NCI-H1105 (cell line): ENCODE measurements around the gene TMEM161B.
"Not testable (repeated sequence)": the region's sequence is repeated elsewhere in the genome, so short reads cannot be mapped to it uniquely, and the experiment has no call there.

ENCODE experiments used
- DNase-seq: peaks from one replicate; lab custom pipeline; 2025; lab: John Stamatoyannopoulos, UW

TMEM161B gene

DNA sequence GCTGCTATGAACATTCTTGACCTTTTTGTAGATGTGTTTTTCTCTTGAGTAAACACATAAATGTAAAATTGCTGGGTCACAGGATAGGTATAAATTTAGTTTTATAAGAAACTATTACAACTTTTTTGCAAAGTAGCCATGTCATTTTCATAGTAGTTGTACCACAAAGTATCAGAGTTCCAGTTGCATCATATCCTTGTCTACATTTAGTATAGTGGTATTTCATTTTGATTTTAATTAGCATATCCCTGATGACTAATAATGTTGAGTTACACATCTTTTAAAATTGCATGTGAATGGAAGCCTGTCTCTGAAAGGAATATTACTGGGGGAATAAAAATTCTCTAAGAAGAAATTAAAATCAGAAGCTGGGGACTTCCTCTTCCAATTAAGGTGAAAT, 85.4 kb downstream of the TMEM161B start:
- no peak for DNase-seq

DNA sequence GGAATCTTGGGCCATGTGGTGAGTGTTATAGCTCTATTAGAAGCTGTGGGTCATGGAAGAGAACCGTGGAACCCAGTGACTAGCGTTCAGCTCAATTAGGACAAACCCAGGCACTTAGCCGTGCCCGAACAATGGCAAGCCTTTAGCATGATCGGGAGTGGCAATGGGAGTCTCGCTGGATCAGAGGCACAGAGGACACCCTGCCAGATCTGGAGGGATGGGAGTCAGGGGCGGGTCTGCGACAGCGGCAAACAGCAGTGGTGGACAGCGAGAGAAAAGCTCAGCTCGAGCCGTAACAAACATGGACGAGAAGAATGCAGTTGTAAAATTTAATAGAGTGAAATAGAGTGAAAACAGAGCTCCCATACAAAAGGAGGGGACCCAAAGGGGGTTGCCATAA, 91.2 kb downstream of the TMEM161B start:
- not testable (repeated sequence) for DNase-seq

DNA sequence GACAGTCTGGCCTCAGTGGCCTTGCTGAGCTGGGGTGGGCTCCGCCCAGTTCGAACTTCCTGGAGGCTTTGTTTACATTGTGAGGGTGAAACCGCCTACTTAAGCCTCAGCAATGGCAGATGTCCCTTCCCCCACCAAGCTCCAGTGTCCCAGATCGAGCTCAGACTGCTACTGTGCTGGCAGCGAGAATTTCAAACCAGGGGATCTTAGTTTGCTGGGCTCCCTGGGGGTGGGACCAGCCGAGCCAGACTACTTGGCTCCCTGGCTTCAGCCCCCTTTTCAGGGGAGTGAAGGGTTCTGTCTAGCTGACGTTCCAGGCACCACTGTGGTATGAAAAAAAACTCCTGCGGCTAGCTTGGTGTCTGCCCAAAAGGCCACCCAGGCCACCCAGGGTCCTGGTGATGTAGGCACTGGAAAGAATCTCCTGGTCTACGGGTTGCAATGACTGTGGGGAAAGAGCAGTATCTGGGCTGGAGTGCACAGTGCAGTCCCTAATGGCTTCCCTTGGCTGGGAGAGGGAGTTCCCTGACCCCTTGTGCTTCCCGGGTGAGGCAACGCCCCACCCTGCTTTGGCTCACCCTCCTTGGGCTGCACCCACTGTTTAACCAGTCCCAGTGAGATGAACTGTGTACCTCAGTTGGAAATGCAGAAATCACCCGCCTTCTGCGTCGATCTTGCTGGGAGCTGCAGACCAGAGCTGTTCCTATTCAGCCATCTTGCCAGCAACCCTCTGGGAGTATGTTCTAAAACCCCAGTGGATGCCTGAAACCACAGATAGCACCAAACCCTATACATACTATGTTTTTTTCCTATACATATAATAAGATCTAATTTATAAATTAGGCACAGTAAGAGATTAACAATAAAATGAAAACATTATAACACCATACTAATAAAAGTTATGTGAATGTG, 95.5 kb downstream of the TMEM161B start:
- DNase-seq: no peak

DNA sequence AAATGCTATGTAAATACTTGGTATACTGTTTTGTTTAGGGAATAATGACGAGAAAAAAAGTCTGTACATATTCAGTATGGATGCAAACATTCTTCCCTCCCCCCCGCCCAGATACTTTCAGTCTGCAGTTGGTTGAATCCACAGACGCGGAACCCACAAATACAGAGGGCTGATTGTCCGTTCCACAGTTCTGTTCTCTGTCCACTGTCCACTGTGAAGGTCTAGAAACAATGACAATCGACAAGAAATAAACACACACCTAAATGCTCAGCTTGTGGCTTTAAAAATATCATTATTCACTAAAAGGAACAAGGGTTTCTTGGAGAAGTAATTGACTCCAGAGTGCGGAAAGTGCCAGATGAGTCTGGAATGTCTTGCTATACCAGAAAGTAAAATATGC, 109.1 kb downstream of the TMEM161B start:
- DNase-seq: no peak

DNA sequence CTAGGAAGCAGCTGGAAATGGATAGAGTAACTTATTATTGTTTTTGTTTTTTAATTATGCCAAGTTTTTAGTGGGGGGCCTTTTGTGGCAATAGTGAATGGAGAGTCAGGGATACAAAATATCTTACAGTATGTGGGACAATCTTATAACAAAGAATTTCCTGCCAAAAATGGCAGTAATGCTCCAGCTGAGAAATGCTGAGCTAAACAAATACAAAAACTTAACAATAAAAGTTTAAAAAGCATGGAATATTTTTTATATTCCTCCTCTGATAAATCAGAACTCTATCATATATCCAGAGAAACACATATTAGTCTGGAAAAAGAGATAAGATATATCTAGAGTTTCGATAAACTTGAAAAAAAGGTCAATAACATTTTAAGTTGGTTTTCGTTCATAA, 110.6 kb downstream of the TMEM161B start:
- DNase-seq: no peak

DNA sequence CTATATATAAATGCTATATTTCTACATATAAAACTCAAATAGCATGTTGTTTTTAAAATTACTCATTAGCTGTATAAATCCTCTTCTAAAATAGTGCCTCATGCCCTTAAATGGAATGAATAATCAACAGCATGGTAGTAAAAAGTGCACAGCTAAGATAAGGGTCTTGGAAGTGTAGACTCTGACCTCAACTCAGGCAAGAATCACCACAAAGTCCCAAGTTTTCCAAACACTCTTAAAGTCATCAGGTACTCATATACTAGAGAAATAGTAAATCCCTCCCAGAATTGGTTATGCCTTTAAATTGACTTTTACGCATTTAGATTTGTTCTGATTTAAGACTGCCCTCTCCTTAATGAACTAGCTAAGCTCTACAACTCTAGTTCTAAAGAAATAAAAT, 113.8 kb downstream of the TMEM161B start:
- no peak for DNase-seq

DNA sequence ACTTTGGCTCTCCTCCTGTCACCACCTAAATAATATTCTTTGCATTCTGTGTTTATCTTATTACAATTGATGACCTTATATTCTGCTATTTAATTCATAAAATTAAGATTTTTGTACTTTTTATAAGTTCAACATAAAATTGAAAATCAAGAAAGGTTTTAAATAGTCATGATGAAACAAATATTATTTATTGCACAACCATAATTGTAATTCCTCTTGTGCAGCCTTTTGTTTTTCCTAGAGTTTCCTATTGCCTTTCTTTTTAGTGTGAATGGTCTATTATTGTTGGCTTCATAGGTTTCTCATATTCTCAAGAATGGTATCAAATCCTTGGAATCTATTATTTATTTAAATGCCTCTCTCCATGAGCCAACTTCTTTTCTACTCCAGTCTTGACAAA, 117.9 kb downstream of the TMEM161B start:
- no peak for DNase-seq

DNA sequence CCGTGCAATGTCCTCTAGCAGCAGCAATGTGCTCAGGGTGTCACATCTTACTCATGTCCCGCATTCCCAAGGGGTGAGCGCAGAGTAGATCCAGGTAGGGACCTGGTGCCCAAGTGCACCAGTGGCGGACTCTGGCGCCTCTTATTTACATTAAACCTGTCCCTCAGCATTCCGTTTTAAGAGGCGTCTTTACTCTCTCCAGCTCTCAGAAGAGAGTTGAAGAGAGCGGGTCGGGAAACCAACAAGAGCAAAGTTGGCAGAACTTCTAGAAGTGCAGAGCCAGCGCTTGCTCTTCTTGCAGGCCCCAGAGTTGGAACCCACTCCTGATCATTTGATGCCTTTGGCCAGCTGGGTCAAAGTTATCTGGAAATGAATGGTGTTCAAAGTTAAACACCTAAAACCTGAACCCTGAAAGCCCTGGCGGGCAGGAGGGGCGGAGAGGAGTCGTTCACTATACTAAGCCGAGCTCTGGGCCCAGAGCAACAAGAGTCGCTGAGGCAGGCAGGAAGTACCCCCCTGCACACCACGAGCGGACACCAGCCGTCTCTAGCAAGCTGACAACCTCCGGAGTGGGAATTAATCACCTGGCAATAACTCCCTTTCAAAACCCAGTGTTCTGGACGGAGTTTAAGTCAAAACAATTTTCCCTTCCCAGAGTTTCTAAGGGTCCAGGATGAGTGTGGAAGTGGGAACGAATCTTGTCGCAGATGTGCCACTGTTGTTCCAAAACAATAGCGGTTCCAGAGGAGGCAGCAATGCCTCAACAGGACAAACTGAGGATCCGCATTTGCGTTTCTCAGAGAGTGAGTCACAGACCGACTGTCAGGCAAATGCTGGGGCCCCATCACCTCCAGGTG, 122.8 kb downstream of the TMEM161B start:
- DNase-seq: no peak

DNA sequence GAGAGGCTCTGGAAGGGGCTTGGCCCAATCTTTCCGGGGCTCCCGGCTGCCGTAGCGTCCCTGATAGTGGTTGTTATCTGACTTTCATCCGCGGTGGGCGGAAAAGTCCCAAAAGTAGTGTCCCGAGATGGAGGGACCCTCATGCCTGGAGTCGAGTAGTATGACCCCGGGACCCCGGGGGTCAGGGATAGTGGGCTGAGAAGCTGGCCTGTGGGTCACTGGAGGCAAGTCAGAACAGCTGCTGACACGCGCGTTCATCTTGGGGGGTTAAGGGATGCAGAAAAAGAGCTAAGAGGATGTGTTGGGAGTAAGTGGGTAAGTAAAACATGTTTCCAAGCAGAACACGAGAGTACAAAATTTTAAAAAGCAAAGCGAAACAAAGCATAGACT, 123.4 kb downstream of the TMEM161B start:
- DNase-seq: no peak
